ENCODE data around the gene CCND2.

GRCh38 chr12:4287325-4288211 lies 14.0 kb downstream of the CCND2 start:
- TF ChIP-seq CTCF (IDR thresholded peaks at IDR 0.05) (no peak), E2F1 (CRISPR knock-in tag; IDR thresholded peaks at IDR 0.05) (no peak)
- TF ChIP-seq, protein P1, sequence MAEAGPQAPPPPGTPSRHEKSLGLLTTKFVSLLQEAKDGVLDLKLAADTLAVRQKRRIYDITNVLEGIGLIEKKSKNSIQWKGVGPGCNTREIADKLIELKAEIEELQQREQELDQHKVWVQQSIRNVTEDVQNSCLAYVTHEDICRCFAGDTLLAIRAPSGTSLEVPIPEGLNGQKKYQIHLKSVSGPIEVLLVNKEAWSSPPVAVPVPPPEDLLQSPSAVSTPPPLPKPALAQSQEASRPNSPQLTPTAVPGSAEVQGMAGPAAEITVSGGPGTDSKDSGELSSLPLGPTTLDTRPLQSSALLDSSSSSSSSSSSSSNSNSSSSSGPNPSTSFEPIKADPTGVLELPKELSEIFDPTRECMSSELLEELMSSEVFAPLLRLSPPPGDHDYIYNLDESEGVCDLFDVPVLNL (CRISPR knock-in tag; IDR thresholded peaks at IDR 0.05; ENCODE audit: borderline replicate concordance, low read depth): no peak
